Measurements from ENCODE around the gene CFL2.

Gene CFL2

GRCh38 chr14:34671716-34672115 lies 42.7 kb downstream of the CFL2 start:
- Mint-ChIP-seq H3K4me1 (no peaks in the 10 kb centered on the region), H3K36me3 (ENCODE audit: low read depth) (no peaks in the 10 kb centered on the region), H3K27me3 (no peaks in the 10 kb centered on the region), H3K9me3 (no peaks in the 10 kb centered on the region), H3K27ac (no peak overlapping the region), H3K4me3 (no peak overlapping the region)
- DNase-seq (no peak), ATAC-seq (no peak)

- Mint-ChIP-seq H3K4me1 (peaks cover 10% of the 10 kb centered on the region), H3K9me3 (no peaks in the 10 kb centered on the region), H3K36me3 (ENCODE audit: low read depth) (no peaks in the 10 kb centered on the region), H3K4me3 (no peak overlapping the region), H3K27ac (no peak overlapping the region), H3K27me3 (no peaks in the 10 kb centered on the region)
- DNase-seq (no peak), ATAC-seq (no peak)
These were observed 46.3 kb downstream of the CFL2 start for GRCh38 chr14:34668111-34668510.

GRCh38 chr14:34667007-34667406 lies 47.4 kb downstream of the CFL2 start:
- no peaks in the 10 kb centered on the region for H3K36me3 Mint-ChIP-seq (ENCODE audit: low read depth)
- ATAC-seq = no peak
- no peaks in the 10 kb centered on the region for H3K9me3 Mint-ChIP-seq
- no peaks in the 10 kb centered on the region for H3K27me3 Mint-ChIP-seq
- H3K4me1 Mint-ChIP-seq = peaks cover 10% of the 10 kb centered on the region
- no peak overlapping the region for H3K4me3 Mint-ChIP-seq
- DNase-seq = no peak
- no peak overlapping the region for H3K27ac Mint-ChIP-seq

GRCh38 chr14:34665785-34666435 lies 48.5 kb downstream of the CFL2 start:
- DNase-seq (no peak), ATAC-seq (no peak)
- H3K36me3 Mint-ChIP-seq (ENCODE audit: low read depth) = no peaks in the 10 kb centered on the region
- H3K27me3 Mint-ChIP-seq = no peaks in the 10 kb centered on the region
- peaks cover 10% of the 10 kb centered on the region for H3K4me1 Mint-ChIP-seq
- no peak overlapping the region for H3K4me3 Mint-ChIP-seq
- peaks cover 2% of the 10 kb centered on the region for H3K9me3 Mint-ChIP-seq
- H3K27ac Mint-ChIP-seq = no peak overlapping the region

- DNase-seq (no peak), ATAC-seq (no peak)
- Mint-ChIP-seq H3K4me3 (no peak overlapping the region), H3K9me3 (peaks cover 6% of the 10 kb centered on the region), H3K27ac (no peak overlapping the region), H3K36me3 (ENCODE audit: low read depth) (no peaks in the 10 kb centered on the region), H3K4me1 (peaks cover 10% of the 10 kb centered on the region), H3K27me3 (no peaks in the 10 kb centered on the region)
These were observed 51.8 kb downstream of the CFL2 start for GRCh38 chr14:34662561-34663088.

GRCh38 chr14:34660796-34661195 lies 53.6 kb downstream of the CFL2 start:
- Mint-ChIP-seq H3K9me3 (peaks cover 6% of the 10 kb centered on the region), H3K4me3 (no peak overlapping the region), H3K4me1 (peaks cover 3% of the 10 kb centered on the region), H3K27ac (no peak overlapping the region), H3K27me3 (no peaks in the 10 kb centered on the region), H3K36me3 (ENCODE audit: low read depth) (no peaks in the 10 kb centered on the region)
- DNase-seq (no peak), ATAC-seq (no peak)

All from activated naive CD8-positive, alpha-beta T cell treated with anti-CD3 and anti-CD28 coated beads, Interleukin-2, amount 50 U/mL, for 24 hours (primary cell).